Nephron progenitor cell (in vitro differentiated cells): ENCODE measurements around the gene WRNIP1.

Experiments used
- DNase-seq: peaks from one replicate; pipeline ENCODE4 v3.0.0; 2021
- H3K27ac Mint-ChIP-seq: 2 replicates; pipeline ENCODE4 v1.8.0; 2021; ENCODE audit warnings: mild to moderate bottlenecking, moderate library complexity, mixed read lengths
- H3K27me3 Mint-ChIP-seq: 2 replicates; pipeline ENCODE4 v1.8.0; 2021; ENCODE audit warnings: mild to moderate bottlenecking, low read depth, mixed read lengths; ENCODE audit not compliant: poor library complexity
- H3K36me3 Mint-ChIP-seq: 2 replicates; pipeline ENCODE4 v1.8.0; 2021; ENCODE audit warnings: low read depth, mixed read lengths
- H3K4me1 Mint-ChIP-seq: 2 replicates; pipeline ENCODE4 v1.8.0; 2021; ENCODE audit warnings: mixed read lengths
- H3K4me3 Mint-ChIP-seq: 2 replicates; pipeline ENCODE4 v1.8.0; 2021; ENCODE audit warnings: mild to moderate bottlenecking, moderate library complexity, mixed read lengths
- H3K9me3 Mint-ChIP-seq: 2 replicates; pipeline ENCODE4 v1.8.0; 2021; ENCODE audit warnings: mild to moderate bottlenecking, moderate library complexity, mixed read lengths
- TF ChIP-seq, protein P1 (sequence below): fragments of 200-600 bp; sonication (generic); IDR thresholded peaks from 2 replicates; pipeline ENCODE4 v1.5.0; 2021; ENCODE audit warnings: antibody characterized with exemption

Gene WRNIP1

DNA sequence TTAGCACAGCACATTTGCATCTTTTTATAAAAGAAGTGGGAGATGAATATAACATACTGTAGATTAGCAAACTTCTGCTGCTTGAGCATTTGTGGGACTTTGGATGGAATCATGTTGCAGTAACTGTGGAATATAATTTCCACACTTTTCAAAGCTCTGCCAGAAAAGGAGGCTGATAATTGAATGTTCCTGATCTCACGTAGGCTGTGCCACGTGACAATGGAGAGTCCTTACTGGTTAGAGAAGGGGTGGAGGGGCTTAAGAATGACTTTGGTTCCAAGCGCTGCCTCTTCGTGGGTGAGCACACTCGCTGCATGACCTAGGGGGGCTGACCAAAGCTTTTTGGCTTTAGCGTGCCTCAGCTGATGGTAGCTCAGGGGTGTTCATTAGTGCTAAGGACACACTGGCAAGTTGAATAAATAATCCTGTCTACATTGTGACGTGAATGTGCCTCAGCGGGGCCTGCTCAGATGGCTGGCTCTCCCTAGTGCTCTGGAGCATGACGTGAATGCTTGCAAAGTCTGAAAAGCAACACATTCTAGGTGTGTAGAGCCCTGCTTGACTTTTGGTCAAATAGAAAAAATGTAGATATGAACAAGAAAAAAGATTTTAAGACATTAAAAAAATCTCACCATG lies 15.0 kb downstream of the WRNIP1 start:
- H3K36me3 Mint-ChIP-seq, result peaks cover 43% of the 10 kb centered on the region

GRCh38 chr6:2781685-2782355 lies 16.6 kb downstream of the WRNIP1 start:
- H3K36me3 Mint-ChIP-seq, result peaks cover 48% of the 10 kb centered on the region
- peaks cover 6% of the 10 kb centered on the region for H3K27me3 Mint-ChIP-seq
- H3K27ac Mint-ChIP-seq, result no peak overlapping the region

More for the DNA sequence above, 15.0 kb downstream of the WRNIP1 start:
- Mint-ChIP-seq H3K4me1 (peaks cover 43% of the 10 kb centered on the region), H3K27me3 (peaks cover 3% of the 10 kb centered on the region), H3K9me3 (no peaks in the 10 kb centered on the region), H3K4me3 (no peak overlapping the region), H3K27ac (peak overlapping the region; percentile 83)
- no peak for DNase-seq
- TF ChIP-seq, protein P1, sequence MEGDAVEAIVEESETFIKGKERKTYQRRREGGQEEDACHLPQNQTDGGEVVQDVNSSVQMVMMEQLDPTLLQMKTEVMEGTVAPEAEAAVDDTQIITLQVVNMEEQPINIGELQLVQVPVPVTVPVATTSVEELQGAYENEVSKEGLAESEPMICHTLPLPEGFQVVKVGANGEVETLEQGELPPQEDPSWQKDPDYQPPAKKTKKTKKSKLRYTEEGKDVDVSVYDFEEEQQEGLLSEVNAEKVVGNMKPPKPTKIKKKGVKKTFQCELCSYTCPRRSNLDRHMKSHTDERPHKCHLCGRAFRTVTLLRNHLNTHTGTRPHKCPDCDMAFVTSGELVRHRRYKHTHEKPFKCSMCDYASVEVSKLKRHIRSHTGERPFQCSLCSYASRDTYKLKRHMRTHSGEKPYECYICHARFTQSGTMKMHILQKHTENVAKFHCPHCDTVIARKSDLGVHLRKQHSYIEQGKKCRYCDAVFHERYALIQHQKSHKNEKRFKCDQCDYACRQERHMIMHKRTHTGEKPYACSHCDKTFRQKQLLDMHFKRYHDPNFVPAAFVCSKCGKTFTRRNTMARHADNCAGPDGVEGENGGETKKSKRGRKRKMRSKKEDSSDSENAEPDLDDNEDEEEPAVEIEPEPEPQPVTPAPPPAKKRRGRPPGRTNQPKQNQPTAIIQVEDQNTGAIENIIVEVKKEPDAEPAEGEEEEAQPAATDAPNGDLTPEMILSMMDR, result no peak

GRCh38 chr6:2782356-2782708 lies 17.1 kb downstream of the WRNIP1 start:
- no peak for DNase-seq
- peaks cover 6% of the 10 kb centered on the region for H3K27me3 Mint-ChIP-seq
- H3K4me3 Mint-ChIP-seq, result no peak overlapping the region
- peaks cover 53% of the 10 kb centered on the region for H3K36me3 Mint-ChIP-seq
- TF ChIP-seq, protein P1, result no peak
- peaks cover 44% of the 10 kb centered on the region for H3K4me1 Mint-ChIP-seq
- H3K27ac Mint-ChIP-seq, result no peak overlapping the region
- no peaks in the 10 kb centered on the region for H3K9me3 Mint-ChIP-seq

More at GRCh38 chr6:2781685-2782355, 16.6 kb downstream of the WRNIP1 start:
- TF ChIP-seq, protein P1, result no peak
- peaks cover 44% of the 10 kb centered on the region for H3K4me1 Mint-ChIP-seq
- no peaks in the 10 kb centered on the region for H3K9me3 Mint-ChIP-seq
- no peak overlapping the region for H3K4me3 Mint-ChIP-seq
- DNase-seq, result no peak

DNA sequence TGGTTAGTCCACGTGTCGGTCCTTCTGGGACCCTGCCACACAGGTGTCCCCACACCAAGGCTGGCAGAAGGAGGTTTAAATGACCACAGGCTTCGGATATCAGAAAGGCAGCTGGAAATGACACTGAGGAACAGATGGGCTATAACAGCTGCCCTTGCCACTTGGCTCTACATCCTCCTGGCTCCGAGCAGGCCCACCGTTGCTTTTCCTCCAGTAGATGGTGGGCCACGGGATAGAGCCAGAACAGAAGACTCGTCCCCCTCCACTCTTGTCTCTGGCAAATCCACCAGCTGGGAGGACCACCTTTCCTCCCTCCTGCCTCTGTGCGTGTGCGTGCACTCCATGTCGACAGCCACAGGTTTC lies 17.6 kb downstream of the WRNIP1 start:
- H3K27ac Mint-ChIP-seq, result no peak overlapping the region

GRCh38 chr6:2783188-2783963 lies 18.2 kb downstream of the WRNIP1 start:
- H3K36me3 Mint-ChIP-seq, result peaks cover 56% of the 10 kb centered on the region
- H3K9me3 Mint-ChIP-seq, result no peaks in the 10 kb centered on the region
- H3K4me3 Mint-ChIP-seq, result no peak overlapping the region
- no peak overlapping the region for H3K27ac Mint-ChIP-seq
- DNase-seq, result no peak
- H3K4me1 Mint-ChIP-seq, result peaks cover 44% of the 10 kb centered on the region
- TF ChIP-seq, protein P1, result no peak
- peaks cover 6% of the 10 kb centered on the region for H3K27me3 Mint-ChIP-seq

More for the DNA sequence above, 17.6 kb downstream of the WRNIP1 start:
- Mint-ChIP-seq H3K36me3 (peaks cover 53% of the 10 kb centered on the region), H3K4me1 (peaks cover 44% of the 10 kb centered on the region), H3K4me3 (no peak overlapping the region), H3K9me3 (no peaks in the 10 kb centered on the region), H3K27me3 (peaks cover 6% of the 10 kb centered on the region)
- DNase-seq, result no peak
- TF ChIP-seq, protein P1, result no peak
